ENCODE data around the gene CABLES2. TPM values are rescaled to one million over a fixed set of nuclear protein-coding genes. Genes with fewer than 3 reads are reported as not detected.

CABLES2 gene
- polyA plus RNA-seq, 2 of the 4 experiments (the other 2 are of a cell fraction): 3.9 to 7.7 TPM

DNA sequence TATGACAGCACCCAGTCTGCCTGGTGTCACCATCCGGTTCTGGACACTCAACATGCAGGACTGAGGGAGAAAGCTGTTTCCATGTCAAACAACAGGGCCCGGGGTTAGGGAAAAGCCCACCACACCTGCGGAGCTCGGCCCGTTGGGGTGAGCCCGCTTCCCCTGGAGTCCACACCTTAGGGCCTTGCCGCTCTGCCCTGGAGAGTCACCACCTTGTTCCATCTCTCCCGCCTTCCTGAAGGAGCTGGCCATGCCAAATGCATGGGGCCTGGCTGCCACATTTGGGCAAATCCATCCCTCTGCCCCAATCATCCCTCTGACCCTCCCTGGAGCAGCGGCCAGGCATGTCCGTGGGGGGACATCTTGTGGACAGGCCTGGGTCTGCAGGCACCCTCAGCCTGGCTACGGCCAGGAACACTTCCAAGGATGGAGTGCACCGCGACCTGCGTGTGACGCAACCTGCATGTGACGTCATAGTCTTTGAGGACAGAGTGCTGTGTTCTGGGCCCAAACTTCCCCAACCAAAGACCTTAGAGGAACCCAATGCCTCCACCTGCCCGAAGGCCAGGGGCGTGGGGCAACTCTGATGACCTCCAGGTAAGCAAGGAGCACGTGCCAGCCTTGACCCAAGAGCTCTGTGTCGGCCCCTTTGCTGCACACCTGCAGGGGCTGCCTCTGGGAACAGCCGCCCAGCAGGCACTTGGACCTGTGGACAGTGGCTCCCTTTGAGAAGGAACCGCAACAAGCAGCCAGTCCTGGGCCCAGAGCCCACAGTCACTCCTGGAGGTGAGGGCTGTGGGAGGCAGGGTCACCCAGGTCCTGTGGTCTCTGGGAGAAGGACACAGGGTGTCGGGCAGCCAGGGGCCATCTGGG, 1.7 kb downstream of the CABLES2 start:
- peak; percentile 77 to 95; a peak in 3 of 4 replicates for TF ChIP-seq CEBPB (IDR thresholded peaks at IDR 0.05)
- TF ChIP-seq, protein P1, sequence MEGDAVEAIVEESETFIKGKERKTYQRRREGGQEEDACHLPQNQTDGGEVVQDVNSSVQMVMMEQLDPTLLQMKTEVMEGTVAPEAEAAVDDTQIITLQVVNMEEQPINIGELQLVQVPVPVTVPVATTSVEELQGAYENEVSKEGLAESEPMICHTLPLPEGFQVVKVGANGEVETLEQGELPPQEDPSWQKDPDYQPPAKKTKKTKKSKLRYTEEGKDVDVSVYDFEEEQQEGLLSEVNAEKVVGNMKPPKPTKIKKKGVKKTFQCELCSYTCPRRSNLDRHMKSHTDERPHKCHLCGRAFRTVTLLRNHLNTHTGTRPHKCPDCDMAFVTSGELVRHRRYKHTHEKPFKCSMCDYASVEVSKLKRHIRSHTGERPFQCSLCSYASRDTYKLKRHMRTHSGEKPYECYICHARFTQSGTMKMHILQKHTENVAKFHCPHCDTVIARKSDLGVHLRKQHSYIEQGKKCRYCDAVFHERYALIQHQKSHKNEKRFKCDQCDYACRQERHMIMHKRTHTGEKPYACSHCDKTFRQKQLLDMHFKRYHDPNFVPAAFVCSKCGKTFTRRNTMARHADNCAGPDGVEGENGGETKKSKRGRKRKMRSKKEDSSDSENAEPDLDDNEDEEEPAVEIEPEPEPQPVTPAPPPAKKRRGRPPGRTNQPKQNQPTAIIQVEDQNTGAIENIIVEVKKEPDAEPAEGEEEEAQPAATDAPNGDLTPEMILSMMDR (IDR thresholded peaks at IDR 0.05): peak; percentile 42
- no peak for TF ChIP-seq FOSL2 (IDR thresholded peaks at IDR 0.05)
- peak; percentile 25; the same call in 1 of the 2 replicates for TF ChIP-seq FOSL2 (CRISPR knock-in tag; IDR thresholded peaks at IDR 0.05)
- peak; percentile 58 to 71 for TF ChIP-seq RAD21 (conservative IDR thresholded peaks at IDR 0.05 in 1 of 2, IDR thresholded peaks at IDR 0.05 in 1 of 2)
- TF ChIP-seq EHMT2 (IDR thresholded peaks at IDR 0.05; ENCODE audit: low read depth): no peak
- no peak for TF ChIP-seq RFX5 (IDR thresholded peaks at IDR 0.05)
- TF ChIP-seq CHD2 (IDR thresholded peaks at IDR 0.05; ENCODE audit: low read length, partially characterized antibody): no peak
- peak; percentile 36; the same call in 2 of the 3 replicates for TF ChIP-seq SMC3 (IDR thresholded peaks at IDR 0.05)
- H3K27ac ChIP-seq: peak overlapping the region; percentile 15 to 25; a peak in 2 of 6 replicates
- FAIRE-seq (no peak), DNase-seq (ENCODE audit: low read depth in 1 of 2, low spot score in 1 of 2) (peak; percentile 43 to 77), ATAC-seq (peak; percentile 22 to 62; a peak in 5 of 6 replicates)
- CTCF ChIA-PET: interaction anchor here (0.6 to 2.9 kb wide), 10 partner anchors 9 to 450 kb away, joined by 3 to 14 read pairs (median 6); no protein-coding TSS in a partner anchor
- peaks cover 20% of the 10 kb centered on the region for H3K4me1 ChIP-seq
- H3K4me2 ChIP-seq: peak overlapping the region; percentile 98
- H3K9me3 ChIP-seq: no peaks in the 10 kb centered on the region
- 80% methylated on average over 23 of the region's 23 CpGs for WGBS (ENCODE audit: missing lambda C conversion rate)
- H3K4me3 ChIP-seq: no peak overlapping the region
- POLR2A ChIA-PET: no interaction called here

DNA sequence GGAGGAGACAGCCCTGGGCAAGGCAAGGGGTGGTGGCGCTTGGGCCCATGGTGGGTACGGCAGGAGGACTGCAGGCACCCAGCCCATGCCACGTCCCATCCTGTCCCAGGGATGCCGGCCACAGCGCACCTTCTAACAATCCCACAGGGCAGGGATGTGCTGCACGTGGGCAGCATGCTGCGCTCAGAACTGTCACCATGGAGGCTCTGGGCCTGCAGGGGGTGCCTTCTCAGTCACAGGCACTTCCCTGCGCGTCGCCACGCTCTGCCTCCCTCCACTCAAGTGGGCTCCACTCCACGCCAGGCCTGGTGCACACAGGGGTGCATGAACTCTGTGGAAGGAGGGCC, 2.4 kb downstream of the CABLES2 start:
- Histone ChIP-seq H3K27ac (no peak overlapping the region), H3K4me2 (no peak overlapping the region), H3K4me1 (peaks cover 14% of the 10 kb centered on the region), H3K4me3 (no peak overlapping the region), H3K9me3 (no peaks in the 10 kb centered on the region)
- 92% methylated on average over 12 of the region's 12 CpGs for WGBS (ENCODE audit: missing lambda C conversion rate)
- CTCF ChIA-PET: interaction anchor here (0.6 to 2.9 kb wide), 8 partner anchors 9 to 451 kb away, joined by 3 to 14 read pairs (median 7); no protein-coding TSS in a partner anchor
- POLR2A ChIA-PET: no interaction called here
- ATAC-seq: no peak
- TF ChIP-seq, protein P2, sequence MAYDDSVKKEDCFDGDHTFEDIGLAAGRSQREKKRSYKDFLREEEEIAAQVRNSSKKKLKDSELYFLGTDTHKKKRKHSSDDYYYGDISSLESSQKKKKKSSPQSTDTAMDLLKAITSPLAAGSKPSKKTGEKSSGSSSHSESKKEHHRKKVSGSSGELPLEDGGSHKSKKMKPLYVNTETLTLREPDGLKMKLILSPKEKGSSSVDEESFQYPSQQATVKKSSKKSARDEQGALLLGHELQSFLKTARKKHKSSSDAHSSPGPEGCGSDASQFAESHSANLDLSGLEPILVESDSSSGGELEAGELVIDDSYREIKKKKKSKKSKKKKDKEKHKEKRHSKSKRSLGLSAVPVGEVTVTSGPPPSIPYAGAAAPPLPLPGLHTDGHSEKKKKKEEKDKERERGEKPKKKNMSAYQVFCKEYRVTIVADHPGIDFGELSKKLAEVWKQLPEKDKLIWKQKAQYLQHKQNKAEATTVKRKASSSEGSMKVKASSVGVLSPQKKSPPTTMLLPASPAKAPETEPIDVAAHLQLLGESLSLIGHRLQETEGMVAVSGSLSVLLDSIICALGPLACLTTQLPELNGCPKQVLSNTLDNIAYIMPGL (CRISPR knock-in tag; IDR thresholded peaks at IDR 0.05; ENCODE audit: borderline replicate concordance): no peak
- TF ChIP-seq HEYL (CRISPR knock-in tag; IDR thresholded peaks at IDR 0.05) (no peak), PHF8 (IDR thresholded peaks at IDR 0.05; ENCODE audit: borderline replicate concordance, low read depth) (no peak), POLR2A (IDR thresholded peaks at IDR 0.05; ENCODE audit: low read length) (no peak), GATA3 (IDR thresholded peaks at IDR 0.05; ENCODE audit: borderline replicate concordance) (no peak), CBX8 (IDR thresholded peaks at IDR 0.05) (no peak), CHD4 (IDR thresholded peaks at IDR 0.05; ENCODE audit: borderline replicate concordance) (no peak), KDM5A (IDR thresholded peaks at IDR 0.05) (no peak)
- TF ChIP-seq, protein P3, sequence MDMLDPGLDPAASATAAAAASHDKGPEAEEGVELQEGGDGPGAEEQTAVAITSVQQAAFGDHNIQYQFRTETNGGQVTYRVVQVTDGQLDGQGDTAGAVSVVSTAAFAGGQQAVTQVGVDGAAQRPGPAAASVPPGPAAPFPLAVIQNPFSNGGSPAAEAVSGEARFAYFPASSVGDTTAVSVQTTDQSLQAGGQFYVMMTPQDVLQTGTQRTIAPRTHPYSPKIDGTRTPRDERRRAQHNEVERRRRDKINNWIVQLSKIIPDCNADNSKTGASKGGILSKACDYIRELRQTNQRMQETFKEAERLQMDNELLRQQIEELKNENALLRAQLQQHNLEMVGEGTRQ (IDR thresholded peaks at IDR 0.05): no peak
- TF ChIP-seq, protein P4, sequence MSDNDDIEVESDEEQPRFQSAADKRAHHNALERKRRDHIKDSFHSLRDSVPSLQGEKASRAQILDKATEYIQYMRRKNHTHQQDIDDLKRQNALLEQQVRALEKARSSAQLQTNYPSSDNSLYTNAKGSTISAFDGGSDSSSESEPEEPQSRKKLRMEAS (IDR thresholded peaks at IDR 0.05): no peak
- TF ChIP-seq, protein P5, sequence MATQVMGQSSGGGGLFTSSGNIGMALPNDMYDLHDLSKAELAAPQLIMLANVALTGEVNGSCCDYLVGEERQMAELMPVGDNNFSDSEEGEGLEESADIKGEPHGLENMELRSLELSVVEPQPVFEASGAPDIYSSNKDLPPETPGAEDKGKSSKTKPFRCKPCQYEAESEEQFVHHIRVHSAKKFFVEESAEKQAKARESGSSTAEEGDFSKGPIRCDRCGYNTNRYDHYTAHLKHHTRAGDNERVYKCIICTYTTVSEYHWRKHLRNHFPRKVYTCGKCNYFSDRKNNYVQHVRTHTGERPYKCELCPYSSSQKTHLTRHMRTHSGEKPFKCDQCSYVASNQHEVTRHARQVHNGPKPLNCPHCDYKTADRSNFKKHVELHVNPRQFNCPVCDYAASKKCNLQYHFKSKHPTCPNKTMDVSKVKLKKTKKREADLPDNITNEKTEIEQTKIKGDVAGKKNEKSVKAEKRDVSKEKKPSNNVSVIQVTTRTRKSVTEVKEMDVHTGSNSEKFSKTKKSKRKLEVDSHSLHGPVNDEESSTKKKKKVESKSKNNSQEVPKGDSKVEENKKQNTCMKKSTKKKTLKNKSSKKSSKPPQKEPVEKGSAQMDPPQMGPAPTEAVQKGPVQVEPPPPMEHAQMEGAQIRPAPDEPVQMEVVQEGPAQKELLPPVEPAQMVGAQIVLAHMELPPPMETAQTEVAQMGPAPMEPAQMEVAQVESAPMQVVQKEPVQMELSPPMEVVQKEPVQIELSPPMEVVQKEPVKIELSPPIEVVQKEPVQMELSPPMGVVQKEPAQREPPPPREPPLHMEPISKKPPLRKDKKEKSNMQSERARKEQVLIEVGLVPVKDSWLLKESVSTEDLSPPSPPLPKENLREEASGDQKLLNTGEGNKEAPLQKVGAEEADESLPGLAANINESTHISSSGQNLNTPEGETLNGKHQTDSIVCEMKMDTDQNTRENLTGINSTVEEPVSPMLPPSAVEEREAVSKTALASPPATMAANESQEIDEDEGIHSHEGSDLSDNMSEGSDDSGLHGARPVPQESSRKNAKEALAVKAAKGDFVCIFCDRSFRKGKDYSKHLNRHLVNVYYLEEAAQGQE (IDR thresholded peaks at IDR 0.05): no peak
- DNase-seq (ENCODE audit: low read depth in 1 of 2, low spot score in 1 of 2): no peak
- FAIRE-seq: no peak
